DOHH2 (cell line): ENCODE measurements around the gene ZNF214.

Experiments used
- EZH2phosphoT487 ChIP-seq: fragments of 200-600 bp; sonication (generic); IDR thresholded peaks from 2 replicates; pipeline ENCODE4 v1.6.1; 2017; ENCODE audit warnings: borderline replicate concordance, mild to moderate bottlenecking, antibody characterized with exemption, low read length, moderate library complexity, mixed read lengths
- TF ChIP-seq, protein P1 (sequence below): fragments of 200-600 bp; sonication (generic); IDR thresholded peaks from one replicate; pipeline ENCODE4 v1.5.1; 2014; ENCODE audit warnings: antibody characterized with exemption, mild to moderate bottlenecking, low read depth, low read length; ENCODE audit not compliant: poor library complexity, severe bottlenecking

DNA sequence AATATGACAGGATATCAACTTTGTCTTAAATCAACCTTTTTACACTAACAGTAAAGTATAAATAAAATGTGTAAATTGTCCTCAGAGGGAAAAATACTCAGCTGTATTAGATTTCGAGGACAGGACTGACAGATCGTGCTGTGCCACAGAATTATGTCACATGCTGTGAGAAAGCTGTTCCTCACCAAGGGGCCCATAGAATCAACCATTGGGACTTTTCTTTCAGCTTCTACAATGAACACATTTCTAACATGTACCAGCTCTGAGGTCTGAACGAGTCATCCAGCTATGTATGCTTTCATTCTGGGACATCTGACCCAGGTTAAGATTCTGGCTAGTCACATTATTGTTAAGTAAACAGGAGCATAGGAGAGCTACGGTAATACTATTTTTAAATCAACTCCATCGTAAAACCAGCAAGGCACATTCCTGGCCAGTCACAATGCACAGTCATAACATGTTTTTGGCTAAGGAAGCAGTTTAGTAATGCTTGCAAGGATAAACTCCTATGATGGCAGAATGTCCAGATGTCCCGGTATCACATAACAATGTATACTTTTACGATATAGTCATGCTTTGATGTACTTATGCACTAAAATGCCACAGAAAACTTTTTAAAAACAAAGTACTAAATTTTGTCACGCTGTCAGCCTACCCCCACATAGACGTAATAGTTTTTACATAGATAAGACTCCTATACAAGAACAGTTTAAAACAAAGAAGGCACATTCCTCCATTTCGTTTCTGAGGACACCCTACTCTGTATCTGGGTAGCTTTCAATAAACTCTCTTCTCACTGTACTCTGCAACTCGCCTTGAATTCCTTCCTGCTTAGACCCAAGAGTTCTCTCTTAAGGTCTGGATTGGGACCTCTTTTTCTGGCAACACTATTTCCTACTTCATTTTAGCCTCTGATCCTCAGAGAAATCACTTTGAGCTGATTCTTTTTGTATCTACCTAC, 27.4 kb downstream of the ZNF214 start:
- TF ChIP-seq, protein P1, sequence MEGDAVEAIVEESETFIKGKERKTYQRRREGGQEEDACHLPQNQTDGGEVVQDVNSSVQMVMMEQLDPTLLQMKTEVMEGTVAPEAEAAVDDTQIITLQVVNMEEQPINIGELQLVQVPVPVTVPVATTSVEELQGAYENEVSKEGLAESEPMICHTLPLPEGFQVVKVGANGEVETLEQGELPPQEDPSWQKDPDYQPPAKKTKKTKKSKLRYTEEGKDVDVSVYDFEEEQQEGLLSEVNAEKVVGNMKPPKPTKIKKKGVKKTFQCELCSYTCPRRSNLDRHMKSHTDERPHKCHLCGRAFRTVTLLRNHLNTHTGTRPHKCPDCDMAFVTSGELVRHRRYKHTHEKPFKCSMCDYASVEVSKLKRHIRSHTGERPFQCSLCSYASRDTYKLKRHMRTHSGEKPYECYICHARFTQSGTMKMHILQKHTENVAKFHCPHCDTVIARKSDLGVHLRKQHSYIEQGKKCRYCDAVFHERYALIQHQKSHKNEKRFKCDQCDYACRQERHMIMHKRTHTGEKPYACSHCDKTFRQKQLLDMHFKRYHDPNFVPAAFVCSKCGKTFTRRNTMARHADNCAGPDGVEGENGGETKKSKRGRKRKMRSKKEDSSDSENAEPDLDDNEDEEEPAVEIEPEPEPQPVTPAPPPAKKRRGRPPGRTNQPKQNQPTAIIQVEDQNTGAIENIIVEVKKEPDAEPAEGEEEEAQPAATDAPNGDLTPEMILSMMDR, result no peak
- no peak for TF ChIP-seq EZH2phosphoT487
